Skeletal muscle cell (primary cell): ENCODE measurements around the gene SLX4.

Experiments
- DNase-seq: peaks from one replicate; pipeline ENCODE4 v3.0.0-alpha.2; 2010; ENCODE audit warnings: low read depth
- H3K4me3 ChIP-seq: 2 replicates; pipeline ENCODE4 v1.5.1; 2011; ENCODE audit warnings: low read depth, mild to moderate bottlenecking, control low read depth, low read length, moderate library complexity

SLX4 gene

GRCh38 chr16:3607161-3607560 lies 4.2 kb downstream of the SLX4 start:
- no peak for DNase-seq
- no peak overlapping the region for H3K4me3 ChIP-seq

GRCh38 chr16:3606441-3606840 lies 5.0 kb downstream of the SLX4 start:
- no peak for DNase-seq
- H3K4me3 ChIP-seq: no peak overlapping the region

- no peak overlapping the region for H3K4me3 ChIP-seq
- no peak for DNase-seq
Observed at GRCh38 chr16:3602320-3602653, 9.1 kb downstream of the SLX4 start.

- DNase-seq: no peak
- no peak overlapping the region for H3K4me3 ChIP-seq
Observed at GRCh38 chr16:3601614-3602319, 9.6 kb downstream of the SLX4 start.

GRCh38 chr16:3599922-3600321 lies 11.5 kb downstream of the SLX4 start:
- no peak overlapping the region for H3K4me3 ChIP-seq
- no peak for DNase-seq

GRCh38 chr16:3599121-3599520 lies 12.3 kb downstream of the SLX4 start:
- no peak overlapping the region for H3K4me3 ChIP-seq
- no peak for DNase-seq

- H3K4me3 ChIP-seq: no peak overlapping the region
- DNase-seq: no peak
Observed at GRCh38 chr16:3598236-3598635, 13.2 kb downstream of the SLX4 start.

GRCh38 chr16:3597676-3598075 lies 13.7 kb downstream of the SLX4 start:
- DNase-seq: no peak
- H3K4me3 ChIP-seq: no peak overlapping the region

- DNase-seq: no peak
Observed at GRCh38 chr16:3597226-3597625, 14.2 kb downstream of the SLX4 start.

GRCh38 chr16:3596101-3596861 lies 15.1 kb downstream of the SLX4 start:
- DNase-seq: no peak
- H3K4me3 ChIP-seq: no peak overlapping the region

More at GRCh38 chr16:3597226-3597625, 14.2 kb downstream of the SLX4 start:
- H3K4me3 ChIP-seq: no peak overlapping the region

- no peak overlapping the region for H3K4me3 ChIP-seq
- no peak for DNase-seq
Observed at GRCh38 chr16:3595521-3596021, 15.8 kb downstream of the SLX4 start.

- no peak for DNase-seq
Observed at GRCh38 chr16:3595110-3595486, 16.3 kb downstream of the SLX4 start.

GRCh38 chr16:3594316-3595109 lies 16.9 kb downstream of the SLX4 start:
- no peak for DNase-seq

More at GRCh38 chr16:3595110-3595486, 16.3 kb downstream of the SLX4 start:
- no peak overlapping the region for H3K4me3 ChIP-seq

GRCh38 chr16:3592559-3592958 lies 18.8 kb downstream of the SLX4 start:
- DNase-seq: no peak
- no peak overlapping the region for H3K4me3 ChIP-seq

More at GRCh38 chr16:3594316-3595109, 16.9 kb downstream of the SLX4 start:
- no peak overlapping the region for H3K4me3 ChIP-seq

GRCh38 chr16:3591991-3592390 lies 19.4 kb downstream of the SLX4 start:
- DNase-seq: no peak

GRCh38 chr16:3591436-3591803 lies 20.0 kb downstream of the SLX4 start:
- no peak for DNase-seq
- no peak overlapping the region for H3K4me3 ChIP-seq

More at GRCh38 chr16:3591991-3592390, 19.4 kb downstream of the SLX4 start:
- H3K4me3 ChIP-seq: no peak overlapping the region

- no peak for DNase-seq
- no peak overlapping the region for H3K4me3 ChIP-seq
Observed at GRCh38 chr16:3590736-3591435, 20.5 kb downstream of the SLX4 start.

GRCh38 chr16:3589991-3590701 lies 21.3 kb downstream of the SLX4 start:
- DNase-seq: no peak
- no peak overlapping the region for H3K4me3 ChIP-seq

- no peak for DNase-seq
- no peak overlapping the region for H3K4me3 ChIP-seq
Observed at GRCh38 chr16:3589441-3589921, 21.9 kb downstream of the SLX4 start.
